HepG2 (cell line): Measurements from ENCODE around the gene DDX19B. TPM values are rescaled to one million over a fixed set of nuclear protein-coding genes. Genes with fewer than 3 reads are reported as not detected.
A peak's percentile ranks its signal among the peaks of the same experiment; 100 is the strongest.

Source experiments
- ATAC-seq: fragments of 200-7000 bp; cut with Tn5 transposase; 3 replicates; pipeline ENCODE4 v1.9.1; 2020; ENCODE audit warnings: mild to moderate bottlenecking, moderate library complexity
- BruUV-seq: library from RNA; stranded (reverse); fragments of 400-500 nt; replicated peaks from 2 replicates; lab custom pipeline; 2021; lab: Mats Ljungman, UMichigan
- CTCF ChIA-PET: fragments of 300-600 bp; formaldehyde crosslinking; extraction: SDS; loops from one replicate; lab custom pipeline; 2021; ENCODE audit warnings: low total read pairs, inconsistent platforms, low intra/inter-chr PET ratio; lab: Yijun Ruan, JAX
- POLR2A ChIA-PET: fragments of 350-600 bp; sonication (Branson Sonifier 250); formaldehyde crosslinking; loops from one replicate; lab custom pipeline; 2020; ENCODE audit warnings: antibody characterized with exemption, inconsistent platforms; lab: Yijun Ruan, JAX
- DNase-seq: peaks from one replicate; pipeline ENCODE4 v3.0.0-alpha.2; 2015; ENCODE audit warnings: low spot score
- FAIRE-seq: peaks from 3 replicates; lab custom pipeline; 2011; peaks lifted over from hg19 to GRCh38; lab: Jason Lieb, UNC
- H2AFZ ChIP-seq: one replicate; pipeline ENCODE4 v1.6.1; 2011; ENCODE audit warnings: low read length, inconsistent platforms
- H3K27ac ChIP-seq: fragments of 300-600 bp; 3 replicates; pipeline ENCODE4 v1.8.0; 2011; ENCODE audit warnings: mixed run types, mild to moderate bottlenecking, mixed read lengths, low read length, inconsistent platforms; ENCODE audit not compliant: insufficient read depth; ENCODE audit errors: extremely low read length
- H3K27me3 ChIP-seq, 2 experiments: fragments of 200-600 bp in 1 of 2; 2 replicates in 1 of 2; 3 replicates in 1 of 2; pipeline versions ENCODE4 v1.6.0 to v1.8.0; 2011; ENCODE audit warnings: low read length in 2 of 2, mild to moderate bottlenecking in 2 of 2, moderate library complexity in 2 of 2, inconsistent platforms in 1 of 2; ENCODE audit not compliant: insufficient read depth in 2 of 2, control insufficient read depth in 1 of 2
- H3K36me3 ChIP-seq, 2 experiments: fragments of 200-600 bp in 1 of 2; replicated peaks in 1 of 2; 2 replicates in 1 of 2; 3 replicates in 1 of 2; pipeline versions ENCODE4 v1.5.1 to v1.8.0; 2011; ENCODE audit warnings: low read length in 2 of 2, inconsistent platforms in 1 of 2; ENCODE audit not compliant: insufficient read depth in 2 of 2, control insufficient read depth in 1 of 2
- H3K4me1 ChIP-seq: 2 replicates; pipeline ENCODE4 v1.5.1; 2012; ENCODE audit warnings: low read length, inconsistent platforms; ENCODE audit not compliant: insufficient read depth
- H3K4me2 ChIP-seq: 2 replicates; pipeline ENCODE4 v1.6.0; 2011; ENCODE audit warnings: low read depth, low read length, inconsistent platforms
- H3K4me3 ChIP-seq, 3 experiments: fragments of 200-600 bp in 1 of 3; sonication (generic), shearing (Covaris generic) in 1 of 3; replicated peaks in 1 of 3; 2 replicates each; pipeline ENCODE4 v1.5.1; 2011 to 2016; ENCODE audit warnings: low read length in 3 of 3, inconsistent platforms in 2 of 3, low read depth in 2 of 3, mild to moderate bottlenecking in 2 of 3, control low read depth in 1 of 3, mixed read lengths in 1 of 3; ENCODE audit not compliant: insufficient read depth in 1 of 3
- H3K79me2 ChIP-seq: one replicate; pipeline ENCODE4 v1.6.1; 2011; ENCODE audit warnings: low read length, inconsistent platforms; ENCODE audit not compliant: insufficient read depth
- H3K9ac ChIP-seq: 2 replicates; pipeline ENCODE4 v1.6.0; 2011; ENCODE audit warnings: mild to moderate bottlenecking, low read depth, low read length, inconsistent platforms; ENCODE audit not compliant: insufficient read depth
- H3K9me3 ChIP-seq: 2 replicates; pipeline ENCODE4 v1.5.1; 2012; ENCODE audit warnings: mild to moderate bottlenecking, low read length
- H4K20me1 ChIP-seq: 2 replicates; pipeline ENCODE4 v1.6.0; 2011; ENCODE audit warnings: inconsistent platforms, mild to moderate bottlenecking, low read length, moderate library complexity; ENCODE audit not compliant: insufficient read depth
- ESRRA ChIP-seq: sonication (generic); formaldehyde crosslinking; IDR thresholded peaks from 2 replicates; pipeline ENCODE4 v1.5.1; 2020; ENCODE audit warnings: mild to moderate bottlenecking, low read depth, missing genetic modification reagents
- EZH2 ChIP-seq: conservative IDR thresholded peaks from 2 replicates; pipeline ENCODE4 v1.6.1; 2012; ENCODE audit warnings: mild to moderate bottlenecking, low read depth, low read length, moderate library complexity
- ZFP1 ChIP-seq: IDR thresholded peaks from 2 replicates; pipeline ENCODE4 v1.6.1; 2016
- ZNF121 ChIP-seq: sonication (generic); formaldehyde crosslinking; IDR thresholded peaks from 2 replicates; pipeline ENCODE4 v1.5.0; 2020; ENCODE audit warnings: mild to moderate bottlenecking, missing genetic modification reagents
- WGBS: methylation state at CpG from one replicate; pipeline ENCODE4 v1.1.6; 2017; ENCODE audit warnings: low lambda C conversion rate; 5-methylcytosine and 5-hydroxymethylcytosine counted together
- in situ Hi-C: cut with HindIII; loops from 2 replicates; pipeline ENCODE4 v1.10.0; 2017; ENCODE audit warnings: low pct_unique_long_range_greater_than_20kb; ENCODE audit not compliant: extremely low pct_ligation_motif_present
- intact Hi-C: fragments of 100-400 bp; cut with micrococcal nuclease; formaldehyde crosslinking; loops from one replicate; pipeline ENCODE4 v1.10.0; 2022; ENCODE audit not compliant: unreplicated experiment
- polyA plus RNA-seq, 8 experiments: library from polyadenylated mRNA; depleted of rRNA in 3 of 8; stranded (reverse) in 7 of 8; unstranded in 1 of 8; fragments of >200 nt; fragmentation: Illumina TruSeq in 4 of 8; extraction: Trizol in 4 of 8; gene quantifications; 2 replicates each; pipeline versions ENCODE4 v1.2.1 to v1.2.3, GENCODE V29; 2011 to 2016; ENCODE audit warnings: low read depth in 4 of 8, missing spikeins in 1 of 8, mixed read lengths in 1 of 8; ENCODE audit not compliant: insufficient read depth in 1 of 8
- total RNA-seq, 5 experiments: library from RNA; depleted of rRNA; stranded (reverse); fragments of >200 nt; fragmentation: Illumina TruSeq; extraction: Trizol; gene quantifications; 2 replicates each; pipeline ENCODE4 v1.2.3, GENCODE V29; 2016; ENCODE audit warnings: low read depth in 1 of 5

DDX19B gene
- total and polyA plus RNA-seq, 2 of the 13 experiments (the other 11 are each of a cell fraction or from before 2014, with no cell fraction given) = 36.2 to 40.0 TPM

DNA sequence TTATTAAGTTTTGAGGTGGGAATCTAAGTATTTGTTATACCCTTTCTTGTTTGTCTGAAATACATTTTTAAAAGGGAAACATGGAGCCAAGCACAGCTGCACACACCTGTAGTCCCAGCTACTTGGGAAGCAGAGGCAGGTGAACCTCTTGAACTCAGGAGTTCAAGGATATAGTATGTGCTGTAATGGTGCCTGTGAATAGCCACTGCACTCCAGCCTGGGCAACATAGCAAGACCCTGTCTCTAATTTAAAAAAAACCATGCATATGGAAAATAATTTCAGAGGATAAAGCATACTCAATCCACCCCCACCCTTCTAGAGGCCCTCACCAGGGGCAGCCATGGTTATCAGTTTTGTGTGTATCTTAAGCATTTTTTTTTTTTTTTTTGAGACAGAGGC, 3.4 kb upstream of the DDX19B start:
- Histone ChIP-seq H3K4me2 (no peak overlapping the region), H3K9me3 (peaks cover under 1% of the 10 kb centered on the region; the same call in 1 of the 2 replicates), H3K9ac (no peak overlapping the region), H2AFZ (no peak overlapping the region), H3K4me1 (peaks cover 32% of the 10 kb centered on the region), H4K20me1 (no peaks in the 10 kb centered on the region), H3K27me3 (no peaks in the 10 kb centered on the region)
- BruUV-seq = no TSS peak
- ATAC-seq = no peak
- CTCF ChIA-PET = no interaction called here
- FAIRE-seq = no peak
- in situ Hi-C loops = no loop called here
- TF ChIP-seq ESRRA (CRISPR knock-in tag) (no peak), ZNF121 (CRISPR knock-in tag) (peak; percentile 89)
- TF ChIP-seq, all 625 proteins: peak for 1
- POLR2A ChIA-PET = interaction anchor here (0.7 to 0.9 kb wide), 2 partner anchors 8 to 10 kb away, joined by 3 to 4 read pairs; no protein-coding TSS in a partner anchor
- Histone ChIP-seq H3K4me3 (no peak overlapping the region), H3K79me2 (peaks cover 21% of the 10 kb centered on the region), H3K36me3 (no peaks in the 10 kb centered on the region; a peak in 1 of 5 replicates), H3K27ac (no peak overlapping the region)
- intact Hi-C loops = no loop called here
- DNase-seq = no peak

- Histone ChIP-seq H4K20me1 (no peaks in the 10 kb centered on the region), H3K9me3 (peaks cover 8% of the 10 kb centered on the region), H3K4me2 (no peak overlapping the region), H3K4me3 (no peak overlapping the region), H3K79me2 (peaks cover 67% of the 10 kb centered on the region), H3K27ac (no peak overlapping the region), H3K27me3 (no peaks in the 10 kb centered on the region), H3K36me3 (peaks cover 1 to 8% of the 10 kb centered on the region in 2 experiments; a peak in 4 of 5 replicates), H3K4me1 (peaks cover 45% of the 10 kb centered on the region), H2AFZ (no peak overlapping the region), H3K9ac (no peak overlapping the region)
- POLR2A ChIA-PET = interaction anchor here (0.7 to 6.2 kb wide), 2 partner anchors 13 to 46 kb away, joined by 4 to 160 read pairs; partner anchors contain the start of gene AARS1
- no peak for DNase-seq
- CTCF ChIA-PET = no interaction called here
- in situ Hi-C loops (no loop called here), intact Hi-C loops (no loop called here)
- 100% methylated on average over 1 of the region's 1 CpG for WGBS
- no peak for FAIRE-seq
- peak; percentile 99 for TF ChIP-seq ZFP1
- no peak for TF ChIP-seq EZH2
- no peak for ATAC-seq
- BruUV-seq = no TSS peak
Measured at GRCh38 chr16:70301121-70301520, 2.1 kb downstream of the DDX19B start.
